ENCODE results near the gene GPR142.

The GPR142 gene

DNA sequence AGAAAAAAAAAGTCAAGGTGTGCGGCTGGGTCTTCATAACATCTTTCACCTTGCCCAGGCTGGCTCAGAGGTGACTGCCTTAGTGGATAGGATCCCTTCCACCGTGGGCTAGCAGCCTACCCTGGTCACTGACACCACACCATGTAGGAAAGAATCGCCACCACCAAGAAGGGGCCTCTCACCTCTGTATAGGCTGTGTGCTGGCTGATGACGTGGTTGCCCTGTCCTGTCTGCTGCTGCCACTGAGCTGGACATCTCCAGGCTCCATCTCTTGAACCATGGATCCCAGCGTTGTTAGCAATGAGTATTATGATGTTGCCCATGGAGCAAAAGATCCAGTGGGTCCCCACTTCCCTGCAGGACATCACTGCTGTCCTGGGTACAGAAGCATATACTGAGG is at the start of gene GPR142:
TSS of gene GPR142 (plus strand) at position 301 of the 400 bp plus-strand sequence. CDS start 2,035 bp downstream, outside the sequence.
- in situ Hi-C loops (cut with MboI; ENCODE audit: low pct_unique_long_range_greater_than_20kb, low sequenced_read_pairs): no loop called here
- no peak for DNase-seq

DNA sequence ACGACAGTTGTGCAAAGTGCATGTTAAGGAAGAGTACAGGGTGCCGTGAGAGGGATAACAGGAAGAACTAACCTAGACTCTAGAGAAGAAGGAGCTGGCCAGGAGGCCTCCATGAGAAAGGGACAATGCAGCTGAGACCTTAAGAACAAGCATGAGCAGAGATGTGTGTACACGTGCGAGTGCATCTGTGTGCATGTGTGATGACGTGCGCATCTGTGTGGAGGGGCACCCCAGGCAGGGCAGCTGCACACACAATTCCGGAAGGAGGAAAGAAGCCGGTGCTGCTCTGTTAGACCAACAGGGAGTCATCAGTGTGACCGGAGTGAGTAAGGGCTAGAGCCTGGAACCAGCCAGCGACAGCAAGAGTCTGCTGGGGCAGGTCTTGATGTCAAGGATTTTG is 48.9 kb upstream of the GPR142 start:
- no peak for DNase-seq
- in situ Hi-C loops (cut with MboI; ENCODE audit: low pct_unique_long_range_greater_than_20kb, low sequenced_read_pairs): no loop called here

DNA sequence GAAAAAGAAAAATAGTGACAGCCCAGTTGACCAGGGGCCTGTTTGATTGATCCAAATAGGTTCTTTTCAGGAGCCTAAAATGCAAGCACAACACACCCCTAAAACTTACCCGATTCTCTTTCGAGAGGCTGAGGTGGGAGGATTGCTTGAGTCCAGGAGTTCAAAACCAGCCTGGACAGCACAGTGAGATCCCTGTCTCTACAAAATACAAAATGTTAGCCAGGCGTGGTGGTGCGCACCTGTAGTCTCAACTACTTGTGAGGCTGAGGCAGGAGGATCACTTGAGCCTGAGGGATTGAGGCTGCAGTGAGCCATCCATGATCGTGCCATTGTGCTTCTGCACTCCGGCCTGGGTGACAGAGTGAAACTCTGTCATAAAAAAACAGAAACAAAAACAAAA is 42.8 kb upstream of the GPR142 start:
- in situ Hi-C loops (cut with MboI; ENCODE audit: low pct_unique_long_range_greater_than_20kb, low sequenced_read_pairs): no loop called here
- no peak for DNase-seq

DNA sequence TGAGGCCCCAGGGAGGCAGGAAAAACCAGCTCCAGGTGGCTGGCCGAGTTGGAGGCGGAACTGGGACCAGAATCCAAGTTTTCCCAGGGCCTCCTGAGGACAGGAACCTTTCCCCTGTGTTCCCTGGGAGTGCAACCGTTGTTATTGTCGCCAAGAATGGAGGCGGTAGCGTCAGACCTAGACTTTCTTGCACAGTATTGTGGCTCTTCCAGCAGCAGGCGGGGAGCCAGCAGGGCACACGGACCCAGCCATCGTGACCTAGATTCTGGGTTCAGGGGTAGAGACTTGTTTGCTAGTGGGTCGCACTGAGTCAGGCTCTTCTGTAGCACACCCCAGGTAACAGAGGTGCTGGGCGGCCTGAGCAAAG is 41.9 kb upstream of the GPR142 start:
- no peak for DNase-seq
- in situ Hi-C loops (cut with MboI; ENCODE audit: low pct_unique_long_range_greater_than_20kb, low sequenced_read_pairs): no loop called here

DNA sequence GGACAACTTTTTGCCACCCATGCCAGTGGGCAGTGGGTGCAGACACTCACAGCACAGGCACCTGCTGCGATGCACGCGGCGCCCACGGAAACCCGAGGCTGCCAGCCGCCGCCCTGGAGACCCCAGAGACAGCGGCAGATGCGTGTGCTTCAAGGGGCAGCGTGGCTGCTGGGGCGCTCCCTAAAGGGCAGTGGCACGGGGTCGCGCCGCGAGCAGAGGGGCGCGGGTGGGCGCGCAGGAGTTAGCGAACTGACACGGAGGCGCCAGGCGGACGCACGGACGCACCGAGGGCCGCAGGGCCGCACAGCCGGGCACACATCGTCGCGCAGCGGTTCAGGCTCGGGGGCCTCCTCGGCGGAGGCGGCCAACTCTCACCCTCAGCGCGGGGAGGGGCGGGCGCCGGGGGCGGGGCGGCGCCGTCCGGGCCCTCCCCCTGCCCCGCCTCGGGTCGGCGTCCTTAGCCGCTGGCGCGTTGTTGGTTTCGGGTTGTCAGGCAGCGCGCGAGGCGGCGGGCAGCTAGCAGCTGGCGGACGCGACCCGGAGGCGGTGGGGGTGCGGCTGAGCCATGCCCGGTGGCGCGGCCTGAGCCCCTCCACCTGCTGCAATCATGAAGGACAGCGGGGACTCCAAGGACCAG is 41.4 kb upstream of the GPR142 start, which contains the start of gene KIF19:
TSS of gene KIF19 (plus strand) at position 484 of the 637 bp plus-strand sequence. CDS start at position 608, 124 bp downstream.
- no peak for DNase-seq
- in situ Hi-C loops (cut with MboI; ENCODE audit: low pct_unique_long_range_greater_than_20kb, low sequenced_read_pairs): no loop called here

GRCh38 chr17:74326506-74326905 is 40.8 kb upstream of the GPR142 start:
- DNase-seq: no peak
- in situ Hi-C loops (cut with MboI; ENCODE audit: low pct_unique_long_range_greater_than_20kb, low sequenced_read_pairs): no loop called here

- in situ Hi-C loops (cut with MboI; ENCODE audit: low pct_unique_long_range_greater_than_20kb, low sequenced_read_pairs): no loop called here
- DNase-seq: no peak
Measured at GRCh38 chr17:74328487-74328886, 38.8 kb upstream of the GPR142 start.

DNA sequence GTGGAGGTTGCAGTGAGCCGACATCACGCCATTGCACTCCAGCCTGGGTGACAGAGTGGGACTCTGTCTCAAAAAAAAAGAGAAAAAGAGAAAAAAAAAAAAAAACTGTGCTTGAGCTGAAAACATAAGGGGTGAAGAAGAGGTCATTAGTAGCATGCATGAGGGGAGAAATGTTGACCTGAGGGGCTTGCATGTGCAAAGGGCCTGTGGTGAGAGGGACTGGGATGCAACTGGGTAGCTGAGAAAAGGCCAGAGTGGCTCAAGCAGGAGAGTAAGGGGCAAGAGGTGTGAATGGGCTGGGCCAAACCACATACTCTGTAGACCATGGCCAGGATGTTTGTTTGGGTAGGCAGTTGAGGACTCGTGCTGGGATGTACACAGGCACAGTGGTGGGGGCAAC is 37.9 kb upstream of the GPR142 start:
- in situ Hi-C loops (cut with MboI; ENCODE audit: low pct_unique_long_range_greater_than_20kb, low sequenced_read_pairs): no loop called here
- DNase-seq: no peak

DNA sequence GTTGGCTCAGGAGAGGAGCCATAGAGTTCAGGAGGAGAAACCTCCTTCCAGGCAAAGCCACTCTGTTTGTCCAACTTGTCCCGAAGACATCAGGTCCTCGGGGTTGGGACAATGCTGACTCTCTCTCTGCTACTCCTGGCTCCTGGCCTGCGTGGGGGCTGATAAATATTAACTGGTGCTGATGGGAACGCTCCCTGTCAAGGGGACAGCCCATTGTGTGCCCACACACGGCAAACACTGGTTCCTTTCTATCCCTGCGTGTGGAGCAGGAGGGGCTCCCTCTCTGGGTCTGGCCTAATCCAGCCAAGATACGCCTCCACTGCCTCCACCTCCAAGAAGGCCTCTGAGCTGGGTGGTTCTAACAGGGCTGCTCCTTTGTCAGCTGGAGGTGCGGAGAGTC is 36.9 kb upstream of the GPR142 start:
- no peak for DNase-seq
- in situ Hi-C loops (cut with MboI; ENCODE audit: low pct_unique_long_range_greater_than_20kb, low sequenced_read_pairs): no loop called here

DNA sequence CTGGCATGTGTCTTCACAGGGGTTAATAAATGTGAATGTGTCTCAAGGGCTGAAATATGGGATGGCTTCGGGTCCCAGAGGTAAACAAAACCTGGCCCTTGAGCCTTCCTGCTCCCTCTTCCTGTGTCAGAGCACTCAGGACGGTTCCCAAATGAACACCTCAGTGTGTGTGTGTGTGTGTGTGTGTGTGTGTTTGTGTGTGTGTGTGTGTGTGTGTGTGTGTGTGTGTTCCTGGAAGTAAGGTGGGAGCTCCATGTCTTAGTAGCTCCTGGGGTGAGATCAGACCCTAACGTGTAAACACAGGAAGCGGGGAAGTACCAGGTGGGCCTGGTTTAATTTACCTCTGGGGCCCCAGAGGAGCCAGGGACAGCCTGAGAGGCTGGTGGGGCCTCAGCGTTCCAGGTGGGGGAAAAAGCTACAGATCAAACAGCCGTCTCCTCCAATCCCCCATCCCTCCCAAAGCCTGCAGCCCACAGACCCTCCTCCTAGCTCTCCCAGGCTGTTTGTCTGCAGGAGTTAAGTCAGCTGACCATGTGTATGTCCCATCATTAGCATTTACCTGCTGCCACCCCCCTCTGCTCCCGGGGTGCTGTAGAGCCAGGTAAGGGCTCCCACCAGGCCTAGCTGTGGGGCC is 35.2 kb upstream of the GPR142 start:
- in situ Hi-C loops (cut with MboI; ENCODE audit: low pct_unique_long_range_greater_than_20kb, low sequenced_read_pairs): no loop called here
- no peak for DNase-seq

DNA sequence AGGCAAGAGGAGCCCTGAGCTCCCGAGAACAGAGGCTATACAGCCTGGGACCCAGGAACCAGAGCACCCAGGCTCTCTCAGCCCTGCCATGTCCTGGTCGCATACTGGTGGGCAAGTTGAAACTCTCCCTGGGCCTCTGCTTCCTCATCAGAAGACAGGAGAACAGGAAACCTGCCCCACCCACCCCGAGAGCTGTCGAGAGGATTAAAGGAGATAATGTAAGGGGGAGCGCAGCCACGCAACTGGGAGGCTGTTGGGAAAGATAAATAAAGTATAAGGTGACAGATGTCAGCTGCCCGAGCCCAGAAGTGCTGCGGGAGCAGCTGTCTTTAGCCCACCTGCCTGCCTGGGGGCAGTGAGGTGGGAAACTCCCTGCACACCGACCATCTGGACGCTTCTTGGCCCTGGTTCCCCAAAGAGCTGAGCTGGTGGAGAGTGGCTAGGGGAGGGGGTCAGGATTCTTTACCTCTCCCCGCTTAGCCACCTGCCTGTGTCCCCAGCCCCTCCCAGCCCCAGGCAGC is 34.5 kb upstream of the GPR142 start:
- in situ Hi-C loops (cut with MboI; ENCODE audit: low pct_unique_long_range_greater_than_20kb, low sequenced_read_pairs): no loop called here
- peak; percentile 51 for DNase-seq

GRCh38 chr17:74334393-74335039 is 32.8 kb upstream of the GPR142 start:
- in situ Hi-C loops (cut with MboI; ENCODE audit: low pct_unique_long_range_greater_than_20kb, low sequenced_read_pairs): no loop called here
- no peak for DNase-seq

DNA sequence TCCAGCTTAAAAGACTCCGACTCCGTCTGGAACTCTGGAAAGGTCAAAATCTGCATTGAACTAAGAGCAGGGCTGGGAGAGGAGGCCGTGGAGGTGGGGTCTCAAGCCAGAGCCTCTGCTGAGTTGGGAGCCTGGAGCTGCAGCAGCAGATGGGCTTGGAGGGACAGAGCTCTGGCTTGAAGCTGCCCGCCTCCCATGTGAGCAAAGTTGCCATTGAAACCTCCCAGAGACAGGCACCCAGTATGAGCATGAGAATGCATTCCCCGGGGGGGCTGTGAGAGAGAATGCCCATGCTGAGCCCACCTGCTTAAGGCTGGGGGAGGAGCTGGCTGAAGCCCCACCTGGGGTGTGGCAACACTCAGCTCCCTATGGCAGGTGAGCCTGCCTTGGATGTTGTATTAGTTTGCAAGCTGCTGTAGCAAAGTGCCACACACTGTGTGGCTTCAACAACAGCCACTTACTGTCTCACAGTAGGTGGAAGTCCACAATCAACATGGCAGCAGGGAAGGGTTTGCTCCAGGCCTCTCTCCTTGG is 31.7 kb upstream of the GPR142 start:
- DNase-seq: no peak
- in situ Hi-C loops (cut with MboI; ENCODE audit: low pct_unique_long_range_greater_than_20kb, low sequenced_read_pairs): no loop called here

GRCh38 chr17:74336307-74336706 is 31.0 kb upstream of the GPR142 start:
- no peak for DNase-seq
- in situ Hi-C loops (cut with MboI; ENCODE audit: low pct_unique_long_range_greater_than_20kb, low sequenced_read_pairs): no loop called here

DNA sequence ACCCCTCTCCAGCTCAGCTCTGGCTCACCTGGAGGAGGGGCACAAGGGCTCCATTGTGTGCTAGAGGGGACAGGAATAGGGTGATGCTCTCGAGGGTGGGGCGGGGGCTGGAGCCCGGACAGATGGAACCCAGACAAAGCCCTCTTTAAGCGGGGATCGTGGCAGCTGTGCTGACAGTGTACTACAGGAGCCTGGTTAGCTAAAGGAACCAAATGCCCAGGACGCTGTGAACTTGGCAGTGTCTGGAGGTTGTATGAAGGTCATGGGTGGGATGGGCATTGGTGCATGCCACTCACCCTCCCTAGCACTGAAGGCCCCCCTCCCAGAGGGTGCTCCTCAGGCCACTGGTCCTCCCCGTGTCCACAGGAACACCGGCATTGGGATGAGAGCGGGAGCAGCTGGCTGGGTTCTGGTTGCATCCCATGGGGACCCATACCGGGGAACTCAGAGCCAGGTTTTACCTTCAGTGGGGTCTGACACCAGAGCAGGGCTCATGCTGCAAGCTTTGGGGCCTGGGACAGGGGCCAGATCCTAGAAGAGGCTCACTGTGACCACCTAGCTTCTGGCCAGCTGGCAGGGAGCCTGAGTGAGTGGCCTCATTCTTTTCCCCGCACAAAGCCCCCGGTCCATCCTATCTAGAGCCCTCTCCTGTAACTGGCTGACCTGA is 29.3 kb upstream of the GPR142 start:
- DNase-seq: no peak
- in situ Hi-C loops (cut with MboI; ENCODE audit: low pct_unique_long_range_greater_than_20kb, low sequenced_read_pairs): no loop called here

DNA sequence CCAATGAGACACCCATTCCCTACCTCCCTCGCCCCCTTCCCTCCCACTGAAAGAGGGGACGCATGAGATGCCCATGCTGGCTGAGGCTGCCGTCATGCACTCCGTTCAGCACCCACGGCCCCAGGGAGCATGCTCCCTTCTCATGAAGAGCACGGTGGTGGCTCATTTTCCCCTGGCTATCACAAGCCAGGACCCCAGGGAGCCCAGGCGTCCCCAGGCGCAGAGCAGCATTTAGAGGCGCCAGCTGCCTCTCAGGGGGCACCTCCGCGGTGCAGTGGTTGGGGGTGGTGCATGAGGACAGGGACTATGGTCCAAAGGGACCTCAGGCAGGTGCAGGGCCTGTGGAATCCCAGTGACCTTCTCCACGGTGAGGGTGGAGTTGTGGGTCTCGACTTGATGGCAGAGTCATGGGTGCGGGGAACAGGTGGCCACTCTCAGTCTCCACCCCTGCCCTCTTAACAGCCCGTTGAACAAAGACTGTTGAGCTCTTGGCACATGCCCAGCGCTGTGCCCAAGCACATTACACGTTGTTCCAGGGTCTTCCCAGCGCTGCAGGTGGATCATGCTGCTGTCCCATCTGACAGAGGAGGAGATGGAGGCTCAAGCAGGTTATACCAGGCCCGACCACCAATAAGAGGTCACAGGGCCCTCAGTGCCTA is 27.6 kb upstream of the GPR142 start:
- in situ Hi-C loops (cut with MboI; ENCODE audit: low pct_unique_long_range_greater_than_20kb, low sequenced_read_pairs): no loop called here
- no peak for DNase-seq

DNA sequence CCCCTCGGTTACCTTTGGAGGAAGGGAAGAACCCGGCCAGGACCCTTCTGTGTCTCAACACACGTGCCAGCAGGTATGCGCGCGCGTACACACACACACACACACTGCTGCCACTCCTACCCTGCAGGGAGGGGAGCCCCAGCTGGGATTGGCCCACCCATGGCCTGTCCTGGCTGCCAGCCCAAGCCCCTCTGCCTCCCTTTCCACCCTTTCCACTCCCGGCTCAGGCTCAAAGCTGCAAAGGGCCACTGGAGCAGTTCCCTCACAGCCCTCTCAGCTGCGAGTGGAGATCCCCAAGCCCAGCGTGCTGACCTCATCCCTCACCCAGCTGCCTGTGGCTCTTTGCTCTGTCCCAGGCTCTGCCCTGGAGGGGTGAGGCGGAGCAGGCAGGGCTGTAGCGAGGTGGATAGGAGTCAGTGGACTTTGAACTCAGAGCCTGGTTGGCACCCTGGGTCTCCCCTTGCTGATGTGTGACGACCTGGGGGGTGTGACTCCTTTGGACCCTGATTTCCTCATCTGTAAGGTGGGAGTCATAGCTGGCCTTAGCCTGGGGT is 26.8 kb upstream of the GPR142 start:
- DNase-seq: no peak
- in situ Hi-C loops (cut with MboI; ENCODE audit: low pct_unique_long_range_greater_than_20kb, low sequenced_read_pairs): no loop called here

- in situ Hi-C loops (cut with MboI; ENCODE audit: low pct_unique_long_range_greater_than_20kb, low sequenced_read_pairs): no loop called here
Measured at GRCh38 chr17:74342224-74342623, 25.1 kb upstream of the GPR142 start.

GRCh38 chr17:74343121-74343520 is 24.2 kb upstream of the GPR142 start:
- in situ Hi-C loops (cut with MboI; ENCODE audit: low pct_unique_long_range_greater_than_20kb, low sequenced_read_pairs): no loop called here
- no peak for DNase-seq

More at GRCh38 chr17:74342224-74342623, 25.1 kb upstream of the GPR142 start:
- no peak for DNase-seq

All from KBM-7 (cell line).